ENCODE data around the gene MANSC1. TPM values are rescaled to one million over a fixed set of nuclear protein-coding genes. Genes with fewer than 3 reads are reported as not detected.

MANSC1 gene
- polyA plus RNA-seq, 2 donors = 13.7 to 26.5 TPM

GRCh38 chr12:12302976-12303375 lies 47.1 kb downstream of the MANSC1 start:
- Histone ChIP-seq H3K4me3 (ENCODE audit: low read depth in 1 of 2, low read length in 2 of 2) (no peak overlapping the region), H3K27ac (ENCODE audit: low read depth in 2 of 2, low read length in 1 of 2) (no peak overlapping the region), H3K4me1 (ENCODE audit: control insufficient read depth in 2 of 2, insufficient read depth in 2 of 2, low read length in 1 of 2) (no peaks in the 10 kb centered on the region), H3K9me3 (ENCODE audit: control insufficient read depth in 2 of 2, insufficient read depth in 1 of 2, low read depth in 1 of 2, low read length in 1 of 2) (no peaks in the 10 kb centered on the region), H3K27me3 (ENCODE audit: control insufficient read depth in 1 of 2, insufficient read depth in 2 of 2, low read length in 2 of 2) (no peaks in the 10 kb centered on the region), H3K36me3 (ENCODE audit: control insufficient read depth in 2 of 2, insufficient read depth in 2 of 2, low read length in 1 of 2) (no peaks in the 10 kb centered on the region)
- 99 to 100% methylated on average over 2 of the region's 2 CpGs for WGBS, 2 donors

GRCh38 chr12:12301122-12301521 lies 48.9 kb downstream of the MANSC1 start:
- H3K4me1 ChIP-seq (ENCODE audit: control insufficient read depth in 2 of 2, insufficient read depth in 2 of 2, low read length in 1 of 2) = no peaks in the 10 kb centered on the region
- no peak overlapping the region for H3K4me3 ChIP-seq (ENCODE audit: low read depth in 1 of 2, low read length in 2 of 2)
- no peaks in the 10 kb centered on the region for H3K9me3 ChIP-seq (ENCODE audit: control insufficient read depth in 2 of 2, insufficient read depth in 1 of 2, low read depth in 1 of 2, low read length in 1 of 2)
- no peak overlapping the region for H3K27ac ChIP-seq (ENCODE audit: low read depth in 2 of 2, low read length in 1 of 2)
- H3K36me3 ChIP-seq (ENCODE audit: control insufficient read depth in 2 of 2, insufficient read depth in 2 of 2, low read length in 1 of 2) = no peaks in the 10 kb centered on the region
- WGBS, 2 donors = 84 to 89% methylated on average over 2 of the region's 2 CpGs
- H3K27me3 ChIP-seq (ENCODE audit: control insufficient read depth in 1 of 2, insufficient read depth in 2 of 2, low read length in 2 of 2) = no peaks in the 10 kb centered on the region

GRCh38 chr12:12297201-12297830 lies 52.7 kb downstream of the MANSC1 start:
- Histone ChIP-seq H3K27me3 (ENCODE audit: control insufficient read depth in 1 of 2, insufficient read depth in 2 of 2, low read length in 2 of 2) (no peaks in the 10 kb centered on the region), H3K27ac (ENCODE audit: low read depth in 2 of 2, low read length in 1 of 2) (no peak overlapping the region), H3K36me3 (ENCODE audit: control insufficient read depth in 2 of 2, insufficient read depth in 2 of 2, low read length in 1 of 2) (no peaks in the 10 kb centered on the region), H3K4me1 (ENCODE audit: control insufficient read depth in 2 of 2, insufficient read depth in 2 of 2, low read length in 1 of 2) (no peaks in the 10 kb centered on the region), H3K4me3 (ENCODE audit: low read depth in 1 of 2, low read length in 2 of 2) (no peak overlapping the region), H3K9me3 (ENCODE audit: control insufficient read depth in 2 of 2, insufficient read depth in 1 of 2, low read depth in 1 of 2, low read length in 1 of 2) (no peaks in the 10 kb centered on the region)
- WGBS, 2 donors = 80 to 87% methylated on average over 8 of the region's 8 CpGs

GRCh38 chr12:12294215-12295005 lies 55.6 kb downstream of the MANSC1 start:
- H3K4me1 ChIP-seq (ENCODE audit: control insufficient read depth in 2 of 2, insufficient read depth in 2 of 2, low read length in 1 of 2) = no peaks in the 10 kb centered on the region
- H3K36me3 ChIP-seq (ENCODE audit: control insufficient read depth in 2 of 2, insufficient read depth in 2 of 2, low read length in 1 of 2) = no peaks in the 10 kb centered on the region
- H3K9me3 ChIP-seq (ENCODE audit: control insufficient read depth in 2 of 2, insufficient read depth in 1 of 2, low read depth in 1 of 2, low read length in 1 of 2) = no peaks in the 10 kb centered on the region
- no peaks in the 10 kb centered on the region for H3K27me3 ChIP-seq (ENCODE audit: control insufficient read depth in 1 of 2, insufficient read depth in 2 of 2, low read length in 2 of 2)
- 65 to 66% methylated on average over 5 of the region's 5 CpGs for WGBS, 2 donors
- H3K4me3 ChIP-seq (ENCODE audit: low read depth in 1 of 2, low read length in 2 of 2) = no peak overlapping the region
- no peak overlapping the region for H3K27ac ChIP-seq (ENCODE audit: low read depth in 2 of 2, low read length in 1 of 2)

- no peaks in the 10 kb centered on the region for H3K36me3 ChIP-seq (ENCODE audit: control insufficient read depth in 2 of 2, insufficient read depth in 2 of 2, low read length in 1 of 2)
- WGBS, 2 donors = 39 to 52% methylated on average over 1 of the region's 1 CpG
- H3K4me3 ChIP-seq (ENCODE audit: low read depth in 1 of 2, low read length in 2 of 2) = no peak overlapping the region
- peaks cover 0 to 3% of the 10 kb centered on the region in 2 donors for H3K27me3 ChIP-seq (ENCODE audit: control insufficient read depth in 1 of 2, insufficient read depth in 2 of 2, low read length in 2 of 2)
- H3K9me3 ChIP-seq (ENCODE audit: control insufficient read depth in 2 of 2, insufficient read depth in 1 of 2, low read depth in 1 of 2, low read length in 1 of 2) = no peaks in the 10 kb centered on the region
- H3K4me1 ChIP-seq (ENCODE audit: control insufficient read depth in 2 of 2, insufficient read depth in 2 of 2, low read length in 1 of 2) = no peaks in the 10 kb centered on the region
- H3K27ac ChIP-seq (ENCODE audit: low read depth in 2 of 2, low read length in 1 of 2) = no peak overlapping the region
These were observed 59.8 kb downstream of the MANSC1 start for GRCh38 chr12:12290206-12290605.

GRCh38 chr12:12286441-12286840 lies 63.6 kb downstream of the MANSC1 start:
- Histone ChIP-seq H3K36me3 (ENCODE audit: control insufficient read depth in 2 of 2, insufficient read depth in 2 of 2, low read length in 1 of 2) (no peaks in the 10 kb centered on the region), H3K27ac (ENCODE audit: low read depth in 2 of 2, low read length in 1 of 2) (no peak overlapping the region), H3K4me1 (ENCODE audit: control insufficient read depth in 2 of 2, insufficient read depth in 2 of 2, low read length in 1 of 2) (peaks cover 0 to 3% of the 10 kb centered on the region in 2 donors), H3K27me3 (ENCODE audit: control insufficient read depth in 1 of 2, insufficient read depth in 2 of 2, low read length in 2 of 2) (peaks cover 0 to 3% of the 10 kb centered on the region in 2 donors), H3K9me3 (ENCODE audit: control insufficient read depth in 2 of 2, insufficient read depth in 1 of 2, low read depth in 1 of 2, low read length in 1 of 2) (no peaks in the 10 kb centered on the region), H3K4me3 (ENCODE audit: low read depth in 1 of 2, low read length in 2 of 2) (no peak overlapping the region)
- WGBS, 2 donors = 89 to 95% methylated on average over 5 of the region's 5 CpGs

- Histone ChIP-seq H3K4me1 (ENCODE audit: control insufficient read depth in 2 of 2, insufficient read depth in 2 of 2, low read length in 1 of 2) (peaks cover 0 to 3% of the 10 kb centered on the region in 2 donors), H3K4me3 (ENCODE audit: low read depth in 1 of 2, low read length in 2 of 2) (no peak overlapping the region), H3K27me3 (ENCODE audit: control insufficient read depth in 1 of 2, insufficient read depth in 2 of 2, low read length in 2 of 2) (peaks cover 0 to 3% of the 10 kb centered on the region in 2 donors), H3K27ac (ENCODE audit: low read depth in 2 of 2, low read length in 1 of 2) (no peak overlapping the region), H3K9me3 (ENCODE audit: control insufficient read depth in 2 of 2, insufficient read depth in 1 of 2, low read depth in 1 of 2, low read length in 1 of 2) (no peaks in the 10 kb centered on the region), H3K36me3 (ENCODE audit: control insufficient read depth in 2 of 2, insufficient read depth in 2 of 2, low read length in 1 of 2) (no peaks in the 10 kb centered on the region)
- WGBS, 2 donors = 29 to 37% methylated on average over 7 of the region's 7 CpGs
These were observed 67.1 kb downstream of the MANSC1 start for GRCh38 chr12:12282761-12283425.

- 53 to 66% methylated on average over 3 of the region's 3 CpGs for WGBS, 2 donors
- Histone ChIP-seq H3K36me3 (ENCODE audit: control insufficient read depth in 2 of 2, insufficient read depth in 2 of 2, low read length in 1 of 2) (no peaks in the 10 kb centered on the region), H3K9me3 (ENCODE audit: control insufficient read depth in 2 of 2, insufficient read depth in 1 of 2, low read depth in 1 of 2, low read length in 1 of 2) (no peaks in the 10 kb centered on the region), H3K4me3 (ENCODE audit: low read depth in 1 of 2, low read length in 2 of 2) (no peak overlapping the region), H3K27ac (ENCODE audit: low read depth in 2 of 2, low read length in 1 of 2) (no peak overlapping the region), H3K4me1 (ENCODE audit: control insufficient read depth in 2 of 2, insufficient read depth in 2 of 2, low read length in 1 of 2) (peaks cover 0 to 3% of the 10 kb centered on the region in 2 donors), H3K27me3 (ENCODE audit: control insufficient read depth in 1 of 2, insufficient read depth in 2 of 2, low read length in 2 of 2) (peaks cover 0 to 3% of the 10 kb centered on the region in 2 donors)
These were observed 67.8 kb downstream of the MANSC1 start for GRCh38 chr12:12282202-12282601.

GRCh38 chr12:12281134-12281533 lies 68.9 kb downstream of the MANSC1 start:
- H3K4me3 ChIP-seq (ENCODE audit: low read depth in 1 of 2, low read length in 2 of 2) = no peak overlapping the region
- peaks cover 0 to 3% of the 10 kb centered on the region in 2 donors for H3K4me1 ChIP-seq (ENCODE audit: control insufficient read depth in 2 of 2, insufficient read depth in 2 of 2, low read length in 1 of 2)
- H3K27ac ChIP-seq (ENCODE audit: low read depth in 2 of 2, low read length in 1 of 2) = no peak overlapping the region
- H3K27me3 ChIP-seq (ENCODE audit: control insufficient read depth in 1 of 2, insufficient read depth in 2 of 2, low read length in 2 of 2) = no peaks in the 10 kb centered on the region
- H3K36me3 ChIP-seq (ENCODE audit: control insufficient read depth in 2 of 2, insufficient read depth in 2 of 2, low read length in 1 of 2) = no peaks in the 10 kb centered on the region
- WGBS, 2 donors = 88 to 92% methylated on average over 1 of the region's 1 CpG
- H3K9me3 ChIP-seq (ENCODE audit: control insufficient read depth in 2 of 2, insufficient read depth in 1 of 2, low read depth in 1 of 2, low read length in 1 of 2) = no peaks in the 10 kb centered on the region

Data from esophagus (tissue), 2 donors.